Measurements from ENCODE around the gene PDP2.

The PDP2 gene, protein sequence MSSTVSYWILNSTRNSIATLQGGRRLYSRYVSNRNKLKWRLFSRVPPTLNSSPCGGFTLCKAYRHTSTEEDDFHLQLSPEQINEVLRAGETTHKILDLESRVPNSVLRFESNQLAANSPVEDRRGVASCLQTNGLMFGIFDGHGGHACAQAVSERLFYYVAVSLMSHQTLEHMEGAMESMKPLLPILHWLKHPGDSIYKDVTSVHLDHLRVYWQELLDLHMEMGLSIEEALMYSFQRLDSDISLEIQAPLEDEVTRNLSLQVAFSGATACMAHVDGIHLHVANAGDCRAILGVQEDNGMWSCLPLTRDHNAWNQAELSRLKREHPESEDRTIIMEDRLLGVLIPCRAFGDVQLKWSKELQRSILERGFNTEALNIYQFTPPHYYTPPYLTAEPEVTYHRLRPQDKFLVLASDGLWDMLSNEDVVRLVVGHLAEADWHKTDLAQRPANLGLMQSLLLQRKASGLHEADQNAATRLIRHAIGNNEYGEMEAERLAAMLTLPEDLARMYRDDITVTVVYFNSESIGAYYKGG

DNA sequence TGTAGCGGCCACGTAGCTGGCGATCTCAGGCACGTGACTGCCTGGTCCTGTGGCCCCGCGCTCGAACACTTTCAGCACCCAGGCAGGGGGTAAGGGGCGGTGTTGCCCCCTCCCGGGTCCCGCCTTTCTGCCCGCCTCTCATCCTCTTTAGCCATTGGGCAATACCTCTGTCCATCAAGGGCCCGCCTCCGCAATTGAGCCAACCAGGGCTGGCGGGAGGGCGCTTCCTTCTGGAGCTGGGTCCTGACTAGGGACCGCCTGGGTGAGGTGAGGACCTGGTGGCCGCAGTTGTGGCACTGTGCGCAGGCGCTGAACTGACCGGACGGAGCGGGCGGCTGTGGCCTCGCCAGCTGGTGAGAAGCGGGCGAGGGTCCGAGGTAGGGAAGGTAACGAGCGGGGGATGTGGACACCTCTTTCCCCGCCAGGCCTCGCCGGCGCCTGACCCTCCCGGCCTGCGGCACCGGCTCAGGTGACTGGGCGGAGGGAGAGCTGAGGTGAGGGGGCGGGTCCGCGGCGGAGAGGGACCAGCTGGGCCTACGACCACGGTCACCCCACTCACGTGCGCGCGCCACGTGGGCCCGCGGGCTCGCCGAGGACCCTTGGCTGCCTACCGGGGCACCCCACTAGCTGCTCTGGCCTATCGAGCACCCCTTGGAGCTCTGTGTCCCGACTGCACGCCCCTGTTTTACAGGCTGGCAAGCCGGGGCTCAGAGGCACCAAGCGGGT lies at the start of gene PDP2:
TSS of gene PDP2 (plus strand) at position 228 of the 726 bp plus-strand sequence. CDS start 3,770 bp downstream, outside the sequence.
- DNase-seq, result peak; percentile 60 to 63

DNA sequence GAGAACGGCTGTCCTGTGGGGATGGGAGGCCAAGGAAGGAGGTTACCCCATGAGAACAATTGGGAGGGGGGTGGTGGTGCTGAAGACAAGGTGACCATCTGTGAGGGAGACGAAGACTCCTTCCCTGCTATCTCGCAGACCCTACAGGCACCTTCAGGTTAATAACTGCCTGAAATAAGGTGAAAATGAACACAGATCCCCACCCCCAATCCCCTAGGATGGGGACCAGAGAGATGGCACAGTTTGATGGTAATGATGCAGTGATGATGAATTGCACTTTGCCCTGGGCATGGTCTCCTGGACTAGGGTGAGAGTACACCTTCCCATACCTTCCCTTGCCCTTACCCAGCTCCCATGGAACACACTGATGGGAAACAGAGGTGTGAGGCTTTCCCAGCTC lies 48.1 kb upstream of the PDP2 start:
- no peak for DNase-seq

DNA sequence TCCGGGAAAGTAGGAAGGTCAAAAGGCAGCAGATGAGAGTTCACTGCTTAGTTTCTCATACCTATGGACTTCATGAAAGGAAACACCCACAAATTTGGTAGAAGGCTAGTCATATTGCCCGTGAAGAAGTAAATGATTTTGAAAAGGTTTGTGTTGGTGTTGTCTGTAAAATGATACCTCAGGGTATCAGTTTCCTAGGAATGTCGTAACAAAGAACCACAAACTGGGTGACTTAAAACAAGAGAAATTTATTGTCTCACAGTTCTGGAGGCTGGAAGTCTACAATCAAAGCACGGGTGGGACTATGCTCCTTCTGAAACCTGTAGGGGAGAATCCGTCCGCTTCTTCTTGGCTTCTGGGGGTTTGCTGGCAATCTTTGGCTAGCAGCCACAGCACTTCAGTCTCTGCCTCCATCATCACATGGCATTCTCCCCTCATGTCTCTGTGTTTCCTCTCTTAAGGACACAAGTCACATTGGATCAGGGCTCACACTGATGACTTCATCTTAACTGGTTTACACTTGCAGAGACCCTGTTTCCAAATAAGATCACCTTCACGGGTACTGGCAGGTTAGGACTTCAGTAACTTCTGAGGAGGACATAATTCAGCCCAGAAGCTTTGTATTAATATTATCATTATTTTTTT lies 47.5 kb upstream of the PDP2 start:
- no peak for DNase-seq

DNA sequence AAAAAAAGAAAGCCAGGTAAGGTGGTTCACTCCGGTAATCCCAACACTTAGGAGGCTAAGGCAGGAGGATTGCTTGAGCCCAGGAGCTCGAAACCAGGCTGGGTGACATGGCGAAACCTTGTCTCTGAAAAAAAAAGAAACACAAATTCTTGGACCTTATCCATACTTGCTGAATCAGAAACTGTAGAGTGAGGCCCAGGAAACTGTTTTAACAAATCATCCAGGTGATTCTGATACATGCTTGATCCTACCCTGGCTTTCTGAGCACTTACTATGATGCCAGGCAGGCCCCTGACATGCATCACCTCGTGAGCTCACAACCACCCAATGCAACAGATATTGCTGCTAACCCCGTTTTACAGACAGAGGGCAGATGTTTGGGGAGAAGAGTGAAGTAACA lies 45.6 kb upstream of the PDP2 start:
- DNase-seq, result no peak

DNA sequence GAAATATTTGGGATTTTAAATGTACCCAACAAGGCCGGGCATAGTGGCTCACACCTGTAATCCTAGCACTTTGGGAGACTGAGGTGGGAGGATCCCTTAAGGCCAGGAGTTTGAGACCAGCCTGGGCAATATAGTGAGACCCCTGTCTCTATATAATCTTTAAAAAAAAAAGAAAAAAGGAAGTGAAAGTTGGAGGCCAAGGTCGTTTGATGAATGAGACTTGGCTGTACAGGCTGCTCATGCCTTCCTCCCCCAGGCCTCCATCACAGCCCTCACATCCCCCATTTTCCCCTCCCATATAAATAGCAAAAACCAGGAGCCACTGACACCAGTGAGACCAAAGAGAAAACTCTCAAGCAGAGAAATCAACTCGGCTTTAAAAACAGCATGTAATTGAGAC lies 39.4 kb upstream of the PDP2 start:
- DNase-seq, result no peak

DNA sequence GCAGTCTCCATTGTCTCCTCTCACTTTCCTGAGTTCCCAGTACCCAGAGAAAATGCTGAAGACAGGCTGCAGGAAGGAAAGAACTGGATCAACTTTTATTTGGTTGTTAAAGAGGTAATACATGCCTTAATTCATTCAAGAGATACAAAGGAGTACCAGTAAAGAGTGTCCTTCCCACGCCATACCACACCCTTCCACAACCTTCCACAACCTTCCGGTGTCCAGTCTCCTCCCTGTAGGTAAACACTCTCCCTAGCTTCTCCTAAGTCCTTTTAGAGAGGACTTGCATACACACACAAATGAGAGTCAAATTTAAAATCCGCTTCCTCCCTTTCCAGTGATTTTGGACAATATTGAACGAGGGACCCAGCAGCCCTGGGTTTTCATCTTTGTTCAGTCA lies 38.9 kb upstream of the PDP2 start:
- DNase-seq, result no peak

DNA sequence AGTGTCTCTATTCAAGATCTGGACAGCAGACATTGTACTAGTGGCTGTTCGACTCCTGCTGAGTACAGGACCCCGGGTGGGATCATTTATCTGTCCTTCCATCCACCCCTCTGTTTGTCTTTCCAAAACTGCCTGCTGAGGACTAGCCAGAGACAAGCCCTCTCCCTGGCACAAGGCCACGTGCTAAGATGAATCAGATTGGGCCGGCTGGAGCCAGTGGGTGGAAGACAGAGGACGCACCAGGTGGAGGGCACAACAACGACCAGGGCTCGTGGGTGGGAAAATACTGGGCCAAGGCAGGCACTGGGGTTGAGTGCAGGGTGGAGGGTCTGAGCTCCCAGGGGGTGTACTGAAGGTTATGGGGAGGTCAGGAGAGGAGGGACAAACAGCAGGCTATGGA lies 37.5 kb upstream of the PDP2 start:
- no peak for DNase-seq

DNA sequence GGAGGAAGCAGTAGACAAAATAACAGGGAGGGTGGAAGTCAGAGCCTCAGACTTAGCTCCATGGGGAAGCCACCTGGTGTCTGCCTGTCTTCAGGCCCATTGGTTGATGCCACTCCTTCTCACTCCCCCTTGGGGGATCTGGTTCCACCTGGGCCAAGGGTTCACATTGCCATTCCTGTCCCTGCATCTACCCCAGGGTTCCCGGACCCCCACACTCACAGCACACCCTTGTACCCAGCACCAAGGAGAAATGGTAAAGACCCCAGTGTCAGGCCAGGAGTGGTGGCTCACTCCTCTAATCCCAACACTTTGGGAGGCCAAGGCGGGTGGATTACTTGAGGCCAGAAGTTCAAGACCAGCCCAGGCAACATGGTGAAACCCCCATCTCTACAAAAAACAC lies 37.1 kb upstream of the PDP2 start:
- DNase-seq, result no peak

DNA sequence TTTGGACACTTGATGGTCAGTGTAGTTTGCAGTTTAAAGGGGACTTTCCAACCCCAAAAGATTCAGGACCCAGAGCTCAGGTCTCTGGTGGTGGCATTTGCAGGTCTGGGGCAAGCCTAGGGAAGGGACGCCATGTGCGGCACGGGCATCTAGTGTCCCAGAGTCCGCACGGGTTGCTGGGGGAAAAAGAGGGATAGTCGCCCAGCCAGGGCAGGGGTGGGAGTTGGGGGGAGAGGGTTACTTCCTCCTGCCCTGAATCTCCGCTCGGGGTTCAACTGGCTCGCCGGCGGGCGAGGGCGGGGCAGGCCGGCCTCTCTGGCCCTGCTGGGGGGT lies 36.3 kb upstream of the PDP2 start:
- DNase-seq, result no peak

DNA sequence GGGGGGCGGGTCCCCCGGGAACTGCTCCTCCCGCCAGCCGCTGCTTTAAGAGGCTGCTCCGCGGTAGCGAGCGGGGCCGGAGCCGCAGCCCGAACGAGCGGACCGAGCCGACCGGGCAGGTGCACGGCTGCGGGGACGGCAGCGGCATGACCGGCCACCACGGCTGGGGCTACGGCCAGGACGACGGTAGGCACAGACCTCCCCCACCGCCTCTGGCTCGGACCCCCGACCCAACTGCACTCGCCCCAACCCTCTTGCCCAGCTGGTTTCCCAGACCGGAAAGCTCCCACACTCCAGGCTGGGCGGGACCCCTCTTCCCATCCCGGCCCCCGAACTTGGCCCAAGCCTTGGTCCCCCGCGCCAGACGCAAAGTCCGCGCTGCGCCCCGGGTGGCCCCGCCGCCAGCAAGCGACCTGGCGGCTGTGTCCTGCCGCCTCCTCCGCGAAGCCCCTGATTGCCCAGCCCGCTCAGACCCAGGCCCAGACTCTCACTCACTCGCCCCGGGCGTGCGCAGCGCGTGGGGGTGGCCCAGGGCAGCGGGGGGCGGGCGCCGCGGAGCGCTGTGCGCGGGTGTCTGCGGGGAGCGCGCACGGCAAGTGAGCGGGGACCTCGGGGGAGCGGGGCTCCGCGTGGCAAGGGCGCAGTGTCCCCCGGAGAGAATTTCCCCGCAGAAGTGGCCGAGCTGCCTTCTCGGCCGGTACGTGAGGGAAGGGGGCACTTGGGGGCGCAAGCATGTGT lies 35.8 kb upstream of the PDP2 start, which contains the start of gene CA7:
TSS of gene CA7 (plus strand) at position 73 of the 738 bp plus-strand sequence. CDS start at position 147, 74 bp downstream.
- no peak for DNase-seq

DNA sequence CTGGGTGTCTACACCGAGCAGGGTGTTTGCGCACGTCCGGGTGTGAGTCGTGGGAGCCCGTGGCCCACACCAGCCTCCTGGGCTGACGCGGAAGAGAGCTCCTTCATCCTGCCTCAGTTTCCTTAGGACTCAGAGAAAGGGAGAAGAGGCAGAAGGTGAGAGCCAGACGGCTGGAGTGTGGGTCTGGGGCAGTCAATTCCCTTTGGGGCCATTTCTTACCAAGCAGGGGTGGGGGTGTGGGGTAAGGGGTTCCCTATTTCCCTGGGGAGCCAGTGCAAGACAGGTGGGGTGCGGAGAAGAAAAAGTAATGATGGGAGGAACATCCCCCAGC lies 35.3 kb upstream of the PDP2 start:
- DNase-seq, result no peak

DNA sequence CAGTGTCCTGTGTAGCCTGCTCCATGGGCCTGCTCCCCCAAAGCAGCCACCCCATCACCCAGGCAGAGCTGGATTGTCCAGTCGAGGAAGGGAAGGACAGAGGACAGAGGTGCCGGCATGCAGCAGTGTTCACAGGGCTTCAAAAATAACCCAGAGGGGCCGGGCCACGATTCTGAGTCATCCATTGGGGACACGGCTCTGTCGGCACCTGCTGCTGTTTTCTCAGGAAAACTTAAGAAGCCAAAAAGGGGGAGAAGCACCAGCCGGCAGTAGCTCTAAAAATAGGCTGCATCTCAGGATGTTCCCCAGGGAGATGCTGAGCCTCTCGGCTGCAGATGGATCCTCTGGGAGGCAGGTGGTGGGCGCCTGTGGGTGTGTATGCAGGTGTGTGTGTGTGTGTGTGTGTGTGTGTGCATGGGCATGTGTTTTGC lies 34.5 kb upstream of the PDP2 start:
- no peak for DNase-seq

DNA sequence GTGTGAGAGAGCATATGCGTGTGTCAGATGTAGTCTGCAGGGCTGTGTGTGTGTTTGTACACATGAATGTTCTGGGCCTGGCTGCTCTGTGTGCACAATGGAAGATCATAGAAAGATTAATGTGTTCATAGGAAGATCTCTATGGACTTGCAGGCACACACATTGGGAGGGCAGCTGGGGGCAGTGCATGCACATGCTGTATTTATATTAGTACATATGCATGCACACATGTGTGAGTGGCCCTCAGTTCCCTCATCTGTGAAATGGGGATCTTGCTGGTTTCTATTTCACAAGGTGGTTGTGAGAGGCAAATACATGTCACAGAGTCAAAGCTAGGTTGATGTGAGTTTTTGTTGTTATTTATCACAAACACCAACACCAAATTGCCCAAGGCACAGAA lies 34.0 kb upstream of the PDP2 start:
- no peak for DNase-seq

DNA sequence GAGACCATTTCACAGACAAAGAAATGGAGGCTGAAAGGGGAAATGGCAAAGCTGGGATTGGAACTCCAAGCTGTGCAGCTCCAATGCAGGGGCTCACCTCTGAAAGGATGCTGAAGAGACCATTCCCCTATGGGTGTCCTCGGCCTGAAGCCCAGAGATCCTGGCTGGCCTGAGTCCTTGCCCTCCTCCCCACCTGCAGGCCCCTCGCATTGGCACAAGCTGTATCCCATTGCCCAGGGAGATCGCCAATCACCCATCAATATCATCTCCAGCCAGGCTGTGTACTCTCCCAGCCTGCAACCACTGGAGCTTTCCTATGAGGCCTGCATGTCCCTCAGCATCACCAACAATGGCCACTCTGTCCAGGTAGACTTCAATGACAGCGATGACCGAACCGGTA lies 33.5 kb upstream of the PDP2 start:
- DNase-seq, result no peak

DNA sequence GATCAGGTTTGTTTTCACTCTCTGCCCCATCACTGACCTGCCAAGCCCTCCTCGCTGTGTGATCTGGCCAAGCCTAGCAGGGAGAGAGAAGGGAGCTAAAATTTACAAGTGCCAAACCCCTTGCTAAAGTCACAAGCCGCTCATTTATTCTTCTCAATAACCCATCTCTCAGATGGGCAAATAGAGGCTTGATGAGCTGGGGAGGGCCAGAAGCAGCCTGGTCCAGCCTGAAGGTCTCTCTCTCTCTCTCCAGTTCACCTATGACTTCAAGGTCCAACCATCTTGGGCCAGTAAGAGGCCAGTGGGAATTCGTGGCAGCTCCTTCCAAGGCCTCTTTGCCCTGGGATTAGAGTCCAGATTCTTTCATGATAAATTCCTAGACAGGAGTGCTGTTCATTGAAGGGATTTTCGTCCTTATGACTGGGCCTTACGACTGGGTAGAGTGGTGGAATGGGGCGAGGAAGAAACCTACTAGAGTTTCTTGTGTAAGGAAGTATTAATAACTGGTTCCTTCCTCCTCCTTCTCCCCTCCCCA lies 32.7 kb upstream of the PDP2 start:
- DNase-seq, result no peak

DNA sequence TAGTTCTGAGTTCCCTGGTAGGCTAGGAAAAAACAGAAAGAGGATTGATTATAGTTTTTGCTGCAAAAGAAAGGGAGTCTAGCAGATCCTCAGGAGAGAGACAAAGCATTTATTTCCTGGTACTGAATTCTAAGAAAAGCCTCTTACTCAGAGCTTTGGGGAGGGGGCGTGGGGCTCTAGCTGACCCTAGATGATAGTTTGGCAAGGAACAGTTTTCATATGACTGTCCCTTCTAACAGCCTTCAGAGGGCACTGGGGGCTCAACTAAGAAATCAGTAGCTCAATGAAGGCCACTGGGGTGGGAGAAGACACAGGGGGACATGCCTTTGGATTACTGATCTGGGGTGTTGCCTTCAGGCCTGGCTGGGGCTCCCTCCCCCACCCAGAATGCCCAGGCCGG lies 32.1 kb upstream of the PDP2 start:
- no peak for DNase-seq

DNA sequence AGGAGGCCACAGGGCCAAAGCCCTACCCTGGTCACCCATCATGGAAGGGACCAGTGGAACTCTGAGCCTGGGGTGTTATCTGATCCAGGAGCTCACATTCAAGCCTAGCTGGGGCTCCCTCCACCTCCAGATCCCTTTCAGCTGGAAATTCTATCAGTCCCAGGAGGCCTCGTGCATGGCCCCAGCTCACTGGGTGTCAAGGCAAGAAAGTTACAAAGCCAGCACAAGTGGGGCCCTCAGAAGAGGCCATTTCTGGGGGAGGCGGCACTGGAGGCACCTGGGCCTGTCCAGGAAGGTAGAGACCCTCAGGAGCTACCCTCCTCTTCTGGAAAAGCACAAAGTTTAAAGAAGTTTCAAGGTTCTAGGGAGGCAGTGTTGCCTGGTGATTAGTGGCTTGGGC lies 31.3 kb upstream of the PDP2 start:
- no peak for DNase-seq

DNA sequence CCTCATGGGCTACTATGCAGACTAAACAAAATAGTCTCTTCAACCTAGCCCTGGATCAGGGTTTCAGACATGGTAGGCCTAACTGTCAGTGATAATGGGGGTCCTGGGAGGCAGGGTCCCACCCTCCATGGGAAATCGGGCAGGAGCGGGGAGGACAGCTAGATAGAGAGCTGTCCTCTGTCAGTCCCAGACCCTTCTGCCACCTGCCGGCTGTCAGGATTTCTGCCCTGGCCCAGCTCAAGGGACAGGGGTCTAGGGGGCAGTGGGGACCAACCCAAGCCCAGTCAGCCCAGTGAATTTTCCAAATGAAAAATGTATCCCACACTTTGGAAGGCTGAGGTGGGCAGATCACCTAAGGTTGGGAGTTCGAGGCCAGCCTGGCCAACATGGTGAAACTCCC lies 30.8 kb upstream of the PDP2 start:
- DNase-seq, result no peak

DNA sequence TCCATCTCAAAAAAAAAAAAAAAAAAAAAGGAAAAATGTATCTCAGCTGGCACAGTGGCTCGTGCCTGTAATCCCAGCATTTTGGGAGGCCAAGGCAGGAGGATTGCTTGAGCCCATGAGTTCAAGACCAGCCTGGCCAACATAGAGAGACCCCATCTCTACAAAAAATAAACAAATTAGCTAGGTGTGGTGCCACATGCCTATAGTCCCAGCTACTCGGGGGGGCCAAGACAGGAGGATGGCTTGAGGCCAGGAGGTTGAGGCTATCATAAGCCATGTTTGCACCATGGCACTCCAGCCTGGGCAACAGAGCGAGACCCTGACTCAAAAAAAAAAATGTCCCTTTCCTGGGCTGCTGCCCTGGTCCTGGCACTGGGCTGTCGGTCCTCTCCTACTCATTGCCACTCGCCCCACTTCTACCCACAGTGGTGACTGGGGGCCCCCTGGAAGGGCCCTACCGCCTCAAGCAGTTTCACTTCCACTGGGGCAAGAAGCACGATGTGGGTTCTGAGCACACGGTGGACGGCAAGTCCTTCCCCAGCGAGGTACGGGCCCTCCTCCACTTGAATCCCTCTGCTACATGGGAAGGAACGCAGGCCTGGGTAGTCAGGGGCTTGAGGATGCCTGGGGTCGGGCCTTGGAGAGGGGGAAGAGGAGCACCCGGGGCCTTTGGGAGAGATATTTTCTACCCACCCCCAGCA lies 30.1 kb upstream of the PDP2 start:
- DNase-seq, result no peak

DNA sequence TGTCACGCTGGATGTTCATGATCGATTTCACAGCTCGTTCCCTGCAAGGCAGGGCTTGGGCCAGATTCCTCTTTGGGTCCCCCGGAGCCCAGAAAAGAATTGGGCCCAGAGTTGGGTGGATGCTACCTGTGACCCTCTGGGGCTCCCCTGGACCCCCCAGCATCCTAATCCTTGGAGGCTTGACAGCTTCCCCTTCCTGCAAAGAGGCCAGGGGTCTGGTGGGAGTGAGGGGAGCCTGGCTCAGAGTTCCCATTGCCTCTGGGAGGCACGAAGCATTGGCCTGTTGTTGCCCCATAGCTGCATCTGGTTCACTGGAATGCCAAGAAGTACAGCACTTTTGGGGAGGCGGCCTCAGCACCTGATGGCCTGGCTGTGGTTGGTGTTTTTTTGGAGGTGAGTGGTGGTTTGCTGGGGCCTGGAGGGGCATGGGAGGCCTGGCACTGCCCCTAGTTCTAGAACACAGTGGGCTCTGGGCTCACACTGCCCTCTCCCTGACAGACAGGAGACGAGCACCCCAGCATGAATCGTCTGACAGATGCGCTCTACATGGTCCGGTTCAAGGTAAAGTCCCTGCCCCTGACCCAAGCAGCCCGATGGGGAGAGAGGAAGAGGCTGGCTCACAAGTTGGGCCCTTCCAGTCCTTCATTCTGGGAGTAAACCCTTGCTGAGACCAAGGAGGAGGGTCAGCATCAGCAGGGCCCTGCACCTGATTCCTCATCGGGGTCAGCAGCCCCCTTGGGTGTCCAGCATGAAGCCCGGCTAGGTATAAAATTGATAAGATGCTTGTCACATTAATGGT lies 28.9 kb upstream of the PDP2 start:
- DNase-seq, result no peak
